NCI-H2196 treated with DMSO at 0.1 percent for 48 hours (cell line): ENCODE measurements around the gene FOXK1.
"Not testable (repeated sequence)": the region's sequence is repeated elsewhere in the genome, so short reads cannot be mapped to it uniquely, and the experiment has no call there.

Experiments
- DNase-seq: peaks from one replicate; lab custom pipeline; 2025; ENCODE audit not compliant: unreplicated experiment; lab: John Stamatoyannopoulos, UW

Gene FOXK1

DNA sequence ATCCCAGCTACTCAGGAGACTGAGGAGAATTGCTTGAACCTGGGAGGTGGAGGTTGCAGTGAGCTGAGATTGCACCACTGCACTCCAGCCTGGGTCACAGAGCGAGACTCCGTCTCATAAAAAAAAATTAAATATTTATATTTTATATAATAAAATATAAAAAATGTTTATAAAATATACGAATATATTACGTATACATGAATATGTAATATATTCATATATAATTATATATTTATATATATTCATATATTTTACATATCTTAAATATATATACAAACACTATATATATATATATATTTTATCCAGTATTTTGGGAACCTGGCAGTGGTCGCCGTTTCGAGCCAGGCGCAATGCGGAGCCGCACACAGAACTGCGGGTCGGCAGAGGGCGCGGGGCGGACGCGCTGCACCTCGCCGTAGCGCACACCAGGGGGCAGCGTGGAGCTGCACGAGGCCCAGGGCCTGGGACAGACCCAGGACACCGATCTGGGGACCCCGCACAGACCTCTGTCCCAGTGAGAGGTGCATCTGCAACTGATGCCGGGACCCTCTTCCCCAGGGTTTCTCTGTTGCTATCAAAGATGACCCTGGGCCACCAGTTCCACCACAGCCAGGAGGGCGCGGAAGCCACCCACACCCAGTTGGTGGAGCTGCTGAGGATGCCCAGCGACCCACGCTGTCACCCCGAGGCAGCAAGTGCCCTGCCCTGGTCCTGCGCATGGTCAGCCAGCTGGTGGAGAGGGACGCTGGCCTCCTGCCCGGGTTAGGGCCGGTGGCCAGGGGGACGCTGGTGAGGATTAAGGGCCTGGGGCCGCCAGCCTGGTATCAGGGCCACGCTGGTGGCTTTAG, 116.0 kb downstream of the FOXK1 start:
- DNase-seq = no peak

DNA sequence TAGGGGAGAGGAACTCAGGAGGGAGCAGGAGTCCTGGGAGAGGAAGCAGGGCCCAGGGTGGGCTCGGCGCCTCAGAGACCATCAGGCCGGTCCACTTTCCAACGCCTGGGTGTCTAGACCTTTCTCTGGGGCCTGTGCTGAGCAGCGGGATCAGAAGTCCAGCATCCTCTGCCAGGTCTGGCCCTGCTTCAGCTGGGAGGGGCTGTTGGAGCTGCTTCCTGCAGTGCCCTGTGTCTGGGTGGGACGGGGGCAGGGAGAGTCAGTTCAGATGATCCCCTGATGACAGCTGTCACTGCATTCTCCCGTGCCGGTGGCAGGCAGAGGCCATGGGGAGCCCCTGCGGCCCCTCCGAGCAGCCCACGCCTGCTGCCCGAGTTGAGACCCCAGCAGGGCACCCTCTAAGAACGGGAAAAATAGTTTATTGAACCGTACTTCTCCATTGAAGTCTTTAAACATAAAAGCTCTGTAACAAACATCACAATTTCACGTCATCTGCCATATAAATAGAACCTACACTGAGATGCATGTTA, 116.7 kb downstream of the FOXK1 start:
- no peak for DNase-seq

DNA sequence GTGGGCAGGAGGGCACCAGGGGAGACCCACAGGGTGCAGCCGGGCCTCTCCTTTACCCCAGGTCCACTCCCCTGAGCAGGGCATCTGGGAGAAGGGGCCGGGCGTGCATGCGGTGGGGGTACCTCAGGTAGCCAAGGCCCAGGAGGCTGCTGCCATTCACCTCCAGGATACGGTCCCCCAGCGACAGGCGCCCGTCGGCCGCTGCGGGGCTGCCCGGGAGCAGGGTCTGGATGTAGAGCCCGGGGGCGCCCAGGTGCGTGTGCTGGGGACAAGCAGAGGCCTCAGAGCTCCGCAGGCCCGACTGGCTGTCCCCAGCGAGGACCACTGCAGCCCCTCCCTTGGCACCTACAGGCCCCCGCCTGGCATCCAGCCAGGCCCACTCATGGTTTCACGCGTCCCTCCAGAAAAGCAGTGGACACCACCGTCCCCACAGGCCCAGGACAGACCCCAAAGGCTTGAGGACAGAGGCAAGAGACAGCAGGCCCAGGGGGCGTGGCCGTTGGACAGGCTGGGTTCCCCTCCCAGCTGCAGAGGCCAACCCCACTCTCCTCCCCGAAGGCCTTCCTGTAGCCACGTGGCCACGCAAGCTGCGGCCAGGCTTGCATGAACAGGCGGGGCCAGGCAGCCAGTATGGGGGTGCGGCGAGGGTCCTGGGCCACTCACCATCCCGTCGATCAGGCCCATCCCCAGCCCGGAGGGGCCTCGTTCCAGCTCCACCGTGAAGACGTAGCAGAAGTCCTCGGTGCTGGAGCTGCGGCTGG, 117.6 kb downstream of the FOXK1 start:
- no peak for DNase-seq

DNA sequence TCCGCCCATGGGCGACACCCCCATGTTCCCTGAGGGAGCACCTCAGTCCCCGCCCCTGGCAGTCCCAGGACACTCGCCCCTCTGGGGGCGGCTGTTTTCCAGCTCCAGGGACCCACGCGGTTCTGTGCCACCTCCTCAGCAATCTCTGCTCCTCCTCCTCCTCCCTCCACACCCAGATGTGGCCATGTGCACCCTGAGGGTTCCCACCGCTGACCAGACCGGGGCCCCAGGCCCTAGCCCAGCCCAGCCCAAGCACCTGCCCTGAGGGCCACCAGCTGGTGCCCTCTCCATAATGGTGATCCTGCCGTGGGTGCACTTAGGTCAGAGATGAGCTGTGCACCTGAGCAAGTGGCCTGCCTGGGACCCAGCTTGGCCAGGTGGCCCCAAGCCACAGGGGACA, 118.4 kb downstream of the FOXK1 start:
- DNase-seq = no peak

DNA sequence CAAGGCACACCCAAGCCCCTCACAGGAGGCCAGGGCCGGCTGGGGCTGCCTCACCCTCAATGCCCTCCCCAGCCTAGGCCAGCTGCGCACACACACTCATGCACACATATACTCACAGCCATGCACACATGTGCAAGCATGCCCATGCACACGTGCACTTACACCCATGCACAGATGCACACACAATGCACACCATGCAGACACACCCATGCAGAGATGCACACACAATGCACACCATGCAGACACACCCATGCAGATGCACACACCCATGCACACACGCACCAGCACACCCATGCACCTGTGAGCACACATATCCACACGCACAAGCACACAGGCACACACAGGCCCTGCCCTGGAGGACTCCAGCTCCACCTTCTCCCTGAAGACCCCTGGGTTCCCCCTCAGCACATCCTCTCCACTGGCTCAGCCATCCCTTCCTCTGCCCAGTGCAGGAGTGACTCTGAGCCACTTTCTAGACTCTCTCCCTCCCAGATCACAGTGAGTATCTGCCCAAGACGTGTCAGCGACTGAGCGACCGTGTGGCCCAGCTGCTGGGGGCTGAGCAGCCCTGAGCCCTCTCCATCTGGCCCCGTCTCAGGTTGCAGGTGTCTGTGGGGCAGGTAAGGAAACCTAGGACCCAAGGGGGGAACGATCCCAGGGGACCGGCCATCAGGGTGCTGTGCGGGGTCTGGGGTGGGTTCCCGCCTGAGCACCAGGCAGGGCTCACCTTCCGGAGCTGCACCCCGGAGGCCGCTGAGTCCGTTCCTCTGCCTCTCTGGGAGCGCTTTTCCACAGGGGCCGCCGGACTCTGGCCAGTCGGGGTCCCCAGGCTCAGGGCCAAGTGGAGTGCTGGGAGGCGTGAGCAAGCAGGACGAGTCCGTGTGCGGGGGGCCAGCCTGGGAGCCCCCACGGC, 119.1 kb downstream of the FOXK1 start:
- no peak for DNase-seq

DNA sequence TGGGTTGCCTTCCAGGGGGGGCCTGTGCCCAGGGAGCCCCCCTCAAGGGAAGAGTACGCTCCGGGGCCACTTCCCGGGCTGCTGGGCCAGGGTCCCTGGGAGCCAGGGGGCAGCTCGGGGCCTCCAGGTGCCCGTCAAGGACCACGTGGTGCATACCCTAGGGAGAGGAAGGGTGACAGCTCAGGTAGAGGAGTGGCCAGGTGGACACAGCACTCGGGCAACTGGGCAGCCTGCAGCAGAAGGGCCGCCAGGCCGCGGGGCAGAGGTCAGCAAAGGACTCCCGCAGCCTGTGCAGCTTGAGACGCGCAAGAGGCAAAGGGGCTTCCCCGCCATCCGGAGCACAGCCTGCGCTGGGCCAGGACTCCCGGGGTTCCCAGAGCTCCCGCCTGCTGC, 119.7 kb downstream of the FOXK1 start:
- no peak for DNase-seq

DNA sequence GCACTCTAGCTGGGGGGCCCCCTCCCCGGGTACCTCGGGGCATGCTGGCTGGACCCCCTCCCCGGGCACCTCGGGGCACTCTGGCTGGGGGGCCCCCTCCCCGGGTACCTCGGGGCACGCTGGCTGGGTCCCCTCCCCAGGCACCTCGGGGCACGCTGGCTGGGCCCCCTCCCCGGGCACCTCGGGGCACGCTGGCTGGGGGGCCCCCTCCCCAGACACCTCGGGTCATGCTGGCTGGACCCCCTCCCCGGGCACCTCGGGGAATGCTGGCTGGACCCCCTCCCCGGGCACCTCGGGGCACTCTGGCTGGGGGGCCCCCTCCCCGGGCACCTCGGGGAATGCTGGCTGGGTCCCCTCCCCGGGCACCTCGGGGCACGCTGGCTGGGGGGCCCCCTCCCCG, 120.5 kb downstream of the FOXK1 start:
- not testable (repeated sequence) for DNase-seq

DNA sequence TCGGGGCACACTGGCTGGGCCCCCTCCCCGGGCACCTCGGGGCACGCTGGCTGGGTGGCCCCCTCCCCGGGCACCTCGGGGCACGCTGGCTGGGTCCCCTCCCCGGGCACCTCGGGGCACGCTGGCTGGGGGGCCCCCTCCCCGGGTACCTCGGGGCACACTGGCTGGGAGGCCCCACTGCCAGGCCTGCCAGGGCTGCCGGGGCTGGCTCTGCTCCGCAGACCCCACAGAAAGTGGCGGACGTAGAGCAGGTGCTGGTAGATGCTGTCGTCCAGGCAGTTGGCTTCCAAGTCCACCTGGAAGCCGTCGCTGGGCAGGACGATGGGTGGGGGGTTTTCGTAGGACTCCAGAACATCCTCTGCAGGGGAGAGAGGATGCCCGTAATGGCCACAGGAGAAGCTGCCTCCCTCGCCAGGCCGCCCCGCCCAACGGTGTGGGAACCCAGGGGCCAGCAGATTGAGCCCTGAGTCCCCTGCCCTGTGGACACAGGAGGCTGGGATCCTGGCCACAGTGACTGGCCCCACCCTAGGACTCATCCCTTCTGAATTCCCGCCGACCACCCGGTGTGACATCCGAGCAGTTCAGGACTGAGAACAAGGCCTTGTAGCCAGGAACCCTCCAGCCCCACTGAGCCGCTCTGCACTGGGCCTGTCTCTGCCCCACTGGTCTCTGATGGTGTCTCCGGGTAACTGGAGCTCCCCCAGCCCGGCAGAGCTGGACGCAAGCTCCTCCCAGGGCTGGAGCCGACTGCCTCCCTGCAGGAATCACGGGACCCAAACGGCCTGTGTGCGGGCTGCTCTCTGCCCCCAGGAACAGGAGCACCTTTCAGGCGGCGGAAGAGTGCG, 121.5 kb downstream of the FOXK1 start:
- no peak for DNase-seq

DNA sequence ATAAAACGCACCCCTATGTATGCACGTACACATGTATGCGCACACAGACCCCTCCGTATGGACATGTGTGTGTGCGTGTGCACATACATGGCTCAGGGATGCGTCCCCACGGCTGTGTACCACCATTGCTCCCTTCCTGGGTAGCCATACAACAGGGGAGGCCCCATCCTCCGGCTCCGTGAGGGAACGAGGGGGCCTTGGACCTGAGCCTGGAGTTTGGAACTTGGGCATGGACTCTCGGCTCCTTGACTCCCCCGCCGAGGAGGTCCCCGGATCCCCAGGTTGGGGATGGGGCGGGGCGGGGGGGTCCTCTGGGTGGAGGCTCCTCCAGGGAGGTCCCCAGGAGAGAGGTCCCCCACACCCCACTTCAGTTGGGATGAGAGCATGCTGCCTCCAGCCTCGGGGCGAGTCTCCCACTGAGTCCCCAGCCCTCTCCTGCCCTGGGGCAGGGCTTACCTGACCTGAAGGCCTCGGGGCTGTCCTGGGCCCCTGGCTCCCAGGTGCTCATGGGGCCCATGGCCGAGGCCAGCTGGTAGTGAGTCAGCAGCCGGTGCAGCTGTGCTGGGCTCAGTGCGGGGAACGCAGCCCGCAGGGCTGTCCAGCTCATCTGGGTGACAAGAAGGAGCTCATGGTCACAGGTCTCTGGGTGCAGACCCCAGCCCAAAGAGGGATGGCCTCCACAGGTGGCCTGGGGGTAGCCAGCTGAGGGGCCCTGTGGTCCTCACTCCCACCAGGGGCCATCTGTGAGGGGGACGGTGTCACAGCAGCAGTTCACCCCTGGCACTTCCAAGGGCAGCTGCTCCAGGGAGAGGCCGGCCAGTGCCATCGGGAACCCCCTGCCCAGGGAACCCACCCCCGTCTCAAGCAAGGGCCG, 123.3 kb downstream of the FOXK1 start:
- DNase-seq = no peak

DNA sequence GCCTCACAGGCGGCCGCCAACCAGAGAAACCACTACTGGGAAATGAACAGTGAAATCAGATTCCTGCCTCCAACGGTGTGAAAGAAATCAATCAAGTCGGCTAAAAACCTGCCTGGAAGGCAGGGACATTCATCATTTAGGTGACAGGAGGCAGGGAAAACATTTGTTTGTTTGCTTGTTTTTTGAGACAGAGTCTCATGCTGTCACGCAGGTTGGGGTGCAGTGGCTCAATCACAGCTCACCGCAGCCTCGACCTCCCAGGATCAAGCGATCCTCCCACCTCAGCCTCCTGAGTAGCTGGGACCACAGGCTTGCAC, 123.8 kb downstream of the FOXK1 start:
- DNase-seq = no peak

DNA sequence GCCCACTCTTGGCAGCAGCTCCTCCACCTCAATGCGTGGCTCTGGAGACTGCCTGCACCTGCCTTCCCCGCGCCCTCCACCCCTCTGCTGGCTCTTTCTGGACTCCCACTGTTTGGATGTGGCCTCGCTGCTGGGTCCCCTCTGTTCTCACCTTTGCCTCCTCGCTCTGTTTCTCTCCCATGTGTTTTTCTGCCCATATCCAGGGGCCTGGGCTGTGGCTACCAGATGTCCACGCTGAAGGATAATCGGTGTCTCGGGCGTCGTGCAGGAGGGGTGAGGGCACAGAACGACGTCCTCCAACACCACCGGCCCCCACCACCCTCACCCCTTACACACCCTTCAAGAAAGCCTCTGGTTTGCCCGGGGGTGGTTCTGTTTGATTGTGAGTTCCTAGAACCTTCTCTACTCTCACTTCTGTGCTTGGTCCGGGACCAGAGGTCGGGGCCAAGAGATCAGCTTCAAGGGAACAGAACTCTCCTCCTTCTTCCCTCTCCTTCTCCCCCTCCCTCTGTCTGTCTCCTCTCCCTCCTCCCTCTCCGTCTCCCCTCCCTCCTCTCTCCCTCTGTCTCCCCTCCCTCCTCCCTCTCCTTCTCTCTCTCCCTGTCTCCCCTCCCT, 125.0 kb downstream of the FOXK1 start:
- no peak for DNase-seq

DNA sequence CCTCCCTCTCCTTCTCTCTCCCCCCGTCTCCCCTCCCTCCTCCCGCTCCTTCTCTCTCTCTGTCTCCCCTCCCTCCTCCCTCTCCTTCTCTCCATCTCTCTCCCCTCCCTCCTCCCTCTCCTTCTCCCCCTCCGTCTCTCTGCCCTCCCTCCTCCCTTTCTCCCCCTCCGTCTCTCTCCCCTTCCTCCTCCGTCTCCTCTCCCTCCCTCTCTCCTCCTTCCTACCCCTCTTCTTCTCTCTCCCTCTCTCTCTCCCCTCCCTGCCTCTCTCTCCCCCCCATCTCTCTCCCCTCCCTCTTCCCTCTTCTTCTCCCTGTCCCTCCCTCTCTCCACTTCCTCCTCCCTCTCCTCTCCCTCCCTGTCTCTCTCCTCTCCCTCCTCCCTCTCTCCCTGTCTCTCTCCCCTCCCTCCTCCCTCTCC, 125.5 kb downstream of the FOXK1 start:
- no peak for DNase-seq

DNA sequence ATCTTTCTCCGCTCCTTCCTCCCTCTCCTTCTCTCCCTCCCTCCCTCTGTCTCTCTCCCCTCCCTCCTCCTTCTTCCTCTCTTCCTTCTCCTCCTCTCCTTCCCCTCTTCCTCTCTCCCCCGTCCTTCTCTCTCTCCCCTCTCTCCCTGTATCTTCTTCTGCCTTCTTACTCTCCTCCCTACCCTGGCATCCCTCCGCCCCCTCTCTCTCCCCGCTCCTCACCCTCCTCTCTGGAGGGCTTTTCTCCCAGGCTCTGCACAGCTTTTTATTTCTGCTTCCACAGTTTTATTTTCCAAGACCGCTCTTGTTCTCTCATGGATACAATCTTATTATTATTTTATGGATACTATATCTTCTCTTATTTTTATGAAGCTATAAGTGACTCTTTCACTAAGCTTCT, 125.9 kb downstream of the FOXK1 start:
- DNase-seq = no peak

DNA sequence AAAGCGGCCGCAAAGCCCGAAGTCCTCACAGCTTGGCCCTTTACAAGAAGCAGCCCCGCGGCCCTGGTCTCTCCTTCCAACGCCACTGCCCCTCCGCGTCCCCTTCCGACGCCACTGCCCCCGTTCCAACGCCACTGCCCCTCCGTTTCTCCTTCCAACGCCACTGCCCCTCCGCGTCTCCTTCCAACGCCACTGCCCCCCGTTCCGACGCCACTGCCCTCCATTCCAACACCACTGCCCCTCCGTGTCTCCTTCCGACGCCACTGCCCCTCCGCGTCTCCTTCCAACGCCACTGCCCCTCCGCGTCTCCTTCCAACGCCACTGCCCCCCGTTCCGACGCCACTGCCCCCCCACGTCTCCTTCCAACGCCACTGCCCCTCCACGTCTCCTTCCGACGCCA, 126.5 kb downstream of the FOXK1 start:
- no peak for DNase-seq

DNA sequence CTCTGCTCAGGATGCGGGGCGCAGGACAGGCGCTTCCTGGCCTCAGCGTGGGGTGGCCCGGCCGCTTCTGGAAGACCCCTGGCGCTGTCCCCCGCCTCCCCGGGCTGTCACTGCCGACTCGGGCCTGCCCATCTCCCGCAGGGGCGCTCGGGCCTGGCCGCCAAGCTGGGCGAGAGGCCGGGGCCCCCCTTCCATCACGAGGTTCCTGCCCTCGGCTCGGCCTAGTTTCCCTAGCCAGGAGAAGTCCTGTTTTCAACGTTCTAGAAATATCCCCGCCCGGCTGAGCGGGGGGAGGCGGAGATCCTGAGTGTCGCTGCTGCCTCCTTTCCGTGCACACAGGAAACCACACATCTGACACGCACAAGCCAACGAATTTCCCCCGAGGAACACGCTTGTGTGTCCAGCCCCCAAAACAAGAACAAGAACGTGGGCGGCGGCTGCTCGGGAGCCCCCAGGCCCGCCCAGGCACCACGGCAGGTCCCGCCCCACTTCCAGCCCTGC, 127.0 kb downstream of the FOXK1 start:
- no peak for DNase-seq

DNA sequence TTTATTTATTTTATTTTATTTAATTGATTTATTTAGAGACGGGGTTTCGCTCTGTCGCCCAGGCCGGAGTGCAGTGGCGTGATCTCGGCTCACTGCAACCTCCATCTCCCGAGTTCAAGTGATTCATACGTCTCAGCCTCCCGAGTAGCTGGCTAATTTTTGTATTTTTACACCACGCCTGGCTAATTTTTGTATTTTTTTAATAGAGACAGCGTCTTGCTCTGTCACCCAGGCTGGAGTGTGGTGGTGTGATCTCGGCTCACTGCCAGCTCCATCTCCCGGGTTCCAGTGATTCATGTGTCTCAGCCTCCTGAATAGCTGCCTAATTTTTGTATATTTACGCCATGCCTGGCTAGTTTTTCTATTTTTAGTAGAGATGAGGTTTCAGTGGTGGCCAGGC, 127.6 kb downstream of the FOXK1 start:
- DNase-seq = no peak

DNA sequence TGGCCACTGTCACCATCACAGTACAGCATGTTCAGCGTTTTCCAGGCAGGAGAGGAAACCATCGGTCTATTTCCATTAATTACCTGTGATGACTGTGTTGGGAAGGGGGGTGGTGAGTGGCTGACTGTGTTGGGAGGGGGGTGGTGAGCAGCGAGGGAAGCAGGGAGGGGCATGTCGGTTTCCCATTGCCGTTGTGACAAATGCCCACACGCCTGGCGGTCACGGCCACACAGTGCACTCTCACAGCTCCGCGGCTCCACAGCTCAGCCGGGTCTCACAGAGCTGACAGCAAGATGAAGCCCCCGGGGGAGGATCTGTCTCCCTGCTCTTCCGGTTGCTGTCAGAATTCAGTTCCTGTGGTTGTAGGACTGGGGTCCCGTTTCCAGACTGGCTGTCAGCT, 132.3 kb downstream of the FOXK1 start:
- DNase-seq = no peak

DNA sequence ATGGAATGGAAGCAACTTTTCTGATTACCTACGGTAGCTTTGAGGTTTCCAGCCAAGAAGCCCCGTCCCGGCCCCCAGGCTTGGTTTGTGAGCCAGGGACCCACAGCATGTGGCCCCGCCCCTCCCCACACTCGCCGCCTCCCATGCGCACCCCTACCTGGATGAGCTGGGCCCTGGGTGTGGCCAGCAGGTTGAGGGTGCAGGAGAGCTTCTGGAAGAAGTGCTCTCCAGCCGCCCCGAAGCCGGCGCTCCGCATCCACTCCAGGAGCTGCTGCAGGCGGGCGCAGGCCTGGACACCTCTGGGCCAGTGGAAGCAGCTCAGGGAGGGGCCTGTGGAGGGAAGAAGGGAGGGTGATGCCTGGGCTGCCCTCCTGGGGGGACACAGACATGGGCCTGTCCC, 133.0 kb downstream of the FOXK1 start:
- no peak for DNase-seq
